Right lobe of liver (tissue), 4 donors: Measurements from ENCODE around the gene TST.

Source experiments
- POLR2A ChIP-seq: fragments of 450-650 bp; IDR thresholded peaks from one replicate; pipeline ENCODE4 v1.6.1; 2017; ENCODE audit warnings: antibody characterized with exemption, mild to moderate bottlenecking
- TF ChIP-seq, protein P1 (sequence below), 4 donors: fragments of 200-600 bp in 3 of 4; fragments of 450-650 bp in 1 of 4; IDR thresholded peaks; one replicate each; pipeline versions ENCODE4 v1.5.1 to v1.8.0; 2016 to 2022; ENCODE audit warnings: antibody characterized with exemption in 4 of 4, mild to moderate bottlenecking in 2 of 4
- donor health status: DM: no; HTN: no; CAD: no.
- donor health status: DM: no; HTN: no; CAD: no.
- donor health status: DM: no; HTN: yes; CAD: no.

DNA sequence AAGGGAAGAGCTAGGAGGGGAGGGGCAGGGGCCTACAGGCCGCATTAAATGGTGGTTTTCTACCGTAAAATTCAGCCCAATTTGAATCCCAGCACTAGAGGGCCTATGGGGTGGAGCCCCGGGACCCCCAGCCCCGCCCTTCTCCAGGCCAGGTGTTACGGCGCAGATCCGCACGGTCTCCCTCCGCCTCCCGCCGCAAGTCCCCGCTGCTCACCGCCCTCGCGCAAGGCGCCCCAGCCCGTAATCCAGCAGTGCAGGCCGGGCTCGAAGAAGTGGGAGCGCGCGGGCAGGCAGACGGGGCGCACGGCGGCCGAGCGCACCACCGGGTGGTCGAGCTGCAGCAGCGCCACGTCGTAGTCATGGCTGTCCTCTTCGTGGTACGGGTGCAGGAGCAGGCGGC lies 49.6 kb upstream of the TST start:
- TF ChIP-seq, protein P1, sequence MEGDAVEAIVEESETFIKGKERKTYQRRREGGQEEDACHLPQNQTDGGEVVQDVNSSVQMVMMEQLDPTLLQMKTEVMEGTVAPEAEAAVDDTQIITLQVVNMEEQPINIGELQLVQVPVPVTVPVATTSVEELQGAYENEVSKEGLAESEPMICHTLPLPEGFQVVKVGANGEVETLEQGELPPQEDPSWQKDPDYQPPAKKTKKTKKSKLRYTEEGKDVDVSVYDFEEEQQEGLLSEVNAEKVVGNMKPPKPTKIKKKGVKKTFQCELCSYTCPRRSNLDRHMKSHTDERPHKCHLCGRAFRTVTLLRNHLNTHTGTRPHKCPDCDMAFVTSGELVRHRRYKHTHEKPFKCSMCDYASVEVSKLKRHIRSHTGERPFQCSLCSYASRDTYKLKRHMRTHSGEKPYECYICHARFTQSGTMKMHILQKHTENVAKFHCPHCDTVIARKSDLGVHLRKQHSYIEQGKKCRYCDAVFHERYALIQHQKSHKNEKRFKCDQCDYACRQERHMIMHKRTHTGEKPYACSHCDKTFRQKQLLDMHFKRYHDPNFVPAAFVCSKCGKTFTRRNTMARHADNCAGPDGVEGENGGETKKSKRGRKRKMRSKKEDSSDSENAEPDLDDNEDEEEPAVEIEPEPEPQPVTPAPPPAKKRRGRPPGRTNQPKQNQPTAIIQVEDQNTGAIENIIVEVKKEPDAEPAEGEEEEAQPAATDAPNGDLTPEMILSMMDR (IDR thresholded peaks at IDR 0.05) = no peak
- no peak for TF ChIP-seq POLR2A
